HepG2 (cell line): ENCODE measurements around the gene PDZD4. TPM values are rescaled to one million over a fixed set of nuclear protein-coding genes. Genes with fewer than 3 reads are reported as not detected.
A peak's percentile ranks its signal among the peaks of the same experiment; 100 is the strongest.

Source experiments
- ATF5 ChIP-seq: sonication (generic); formaldehyde crosslinking; IDR thresholded peaks from 2 replicates; pipeline ENCODE4 v1.4.0; 2020; ENCODE audit warnings: mild to moderate bottlenecking, low read depth, missing genetic modification reagents
- CREM ChIP-seq, 2 experiments: sonication (generic) in 1 of 2; formaldehyde crosslinking in 1 of 2; IDR thresholded peaks; 2 replicates each; pipeline versions ENCODE4 v1.4.0 to v1.6.1; 2016 to 2020; ENCODE audit warnings: antibody characterized with exemption in 1 of 2, mild to moderate bottlenecking in 1 of 2, missing genetic modification reagents in 1 of 2
- DNMT3B ChIP-seq: conservative IDR thresholded peaks from 2 replicates; pipeline ENCODE4 v1.6.1; 2016; ENCODE audit warnings: missing biosample characterization, control low read depth
- FUBP1 ChIP-seq: sonication (generic); formaldehyde crosslinking; IDR thresholded peaks from 2 replicates; pipeline ENCODE4 v1.5.1; 2020; ENCODE audit warnings: missing genetic modification reagents, mild to moderate bottlenecking, borderline replicate concordance
- HIVEP1 ChIP-seq: sonication (generic); formaldehyde crosslinking; IDR thresholded peaks from 2 replicates; pipeline ENCODE4 v1.4.0; 2020; ENCODE audit warnings: mild to moderate bottlenecking, missing genetic modification reagents
- KLF15 ChIP-seq: sonication (generic); formaldehyde crosslinking; IDR thresholded peaks from 2 replicates; pipeline ENCODE4 v1.8.1; 2023; ENCODE audit warnings: borderline replicate concordance, mild to moderate bottlenecking, inconsistent platforms, missing genetic modification reagents, mixed read lengths
- NRL ChIP-seq: sonication (generic); formaldehyde crosslinking; IDR thresholded peaks from 2 replicates; pipeline ENCODE4 v1.5.0; 2020; ENCODE audit warnings: missing genetic modification reagents, mild to moderate bottlenecking, moderate library complexity, borderline replicate concordance
- POLR2G ChIP-seq: fragments of 200-400 bp; formaldehyde crosslinking; IDR thresholded peaks from 2 replicates; pipeline ENCODE4 v1.6.1; 2018; ENCODE audit warnings: mild to moderate bottlenecking, low read depth, low read length, moderate library complexity
- SALL1 ChIP-seq: sonication (generic); formaldehyde crosslinking; IDR thresholded peaks from 2 replicates; pipeline ENCODE4 v1.8.0; 2022; ENCODE audit warnings: mild to moderate bottlenecking, missing genetic modification reagents
- THAP11 ChIP-seq: IDR thresholded peaks from 2 replicates; pipeline ENCODE4 v1.6.1; 2016; ENCODE audit warnings: missing biosample characterization, missing genetic modification reagents
- ZC3H13 ChIP-seq: sonication (generic); formaldehyde crosslinking; IDR thresholded peaks from 2 replicates; pipeline ENCODE4 v1.8.1; 2023; ENCODE audit warnings: mild to moderate bottlenecking, missing genetic modification reagents, moderate library complexity
- ZNF17 ChIP-seq: sonication (generic); formaldehyde crosslinking; IDR thresholded peaks from 2 replicates; pipeline ENCODE4 v1.5.0; 2020; ENCODE audit warnings: mild to moderate bottlenecking, missing genetic modification reagents
- ZNF343 ChIP-seq: sonication (generic); formaldehyde crosslinking; IDR thresholded peaks from 2 replicates; pipeline ENCODE4 v1.4.0; 2020; ENCODE audit warnings: mild to moderate bottlenecking, missing genetic modification reagents
- ZNF580 ChIP-seq: IDR thresholded peaks from 2 replicates; pipeline ENCODE4 v1.6.1; 2016; ENCODE audit warnings: low read depth, borderline replicate concordance
- ZNF672 ChIP-seq: sonication (generic); formaldehyde crosslinking; IDR thresholded peaks from 2 replicates; pipeline ENCODE4 v1.8.1; 2022; ENCODE audit warnings: missing genetic modification reagents
- ZNF687 ChIP-seq: sonication (generic); formaldehyde crosslinking; IDR thresholded peaks from 2 replicates; pipeline ENCODE4 v1.5.1; 2020; ENCODE audit warnings: mild to moderate bottlenecking, missing genetic modification reagents, moderate library complexity
- ZNF703 ChIP-seq: sonication (generic); formaldehyde crosslinking; IDR thresholded peaks from 2 replicates; pipeline ENCODE4 v1.5.1; 2020; ENCODE audit warnings: missing genetic modification reagents, mild to moderate bottlenecking, moderate library complexity, borderline replicate concordance
- ZNF709 ChIP-seq: sonication (generic); formaldehyde crosslinking; IDR thresholded peaks from 2 replicates; pipeline ENCODE4 v1.5.0; 2020; ENCODE audit warnings: mild to moderate bottlenecking, missing genetic modification reagents
- ZNF816 ChIP-seq: sonication (generic); formaldehyde crosslinking; IDR thresholded peaks from 2 replicates; pipeline ENCODE4 v1.8.0; 2022; ENCODE audit warnings: missing genetic modification reagents, mild to moderate bottlenecking, borderline replicate concordance
- polyA plus RNA-seq, 8 experiments: library from polyadenylated mRNA; depleted of rRNA in 3 of 8; stranded (reverse) in 7 of 8; unstranded in 1 of 8; fragments of >200 nt; fragmentation: Illumina TruSeq in 4 of 8; extraction: Trizol in 4 of 8; gene quantifications; 2 replicates each; pipeline versions ENCODE4 v1.2.1 to v1.2.3, GENCODE V29; 2011 to 2016; ENCODE audit warnings: low read depth in 4 of 8, missing spikeins in 1 of 8, mixed read lengths in 1 of 8; ENCODE audit not compliant: insufficient read depth in 1 of 8
- total RNA-seq, 5 experiments: library from RNA; depleted of rRNA; stranded (reverse); fragments of >200 nt; fragmentation: Illumina TruSeq; extraction: Trizol; gene quantifications; 2 replicates each; pipeline ENCODE4 v1.2.3, GENCODE V29; 2016; ENCODE audit warnings: low read depth in 1 of 5

The PDZD4 gene
- total and polyA plus RNA-seq, 2 of the 13 experiments (the other 11 are each of a cell fraction or from before 2014, with no cell fraction given): not detected

GRCh38 chrX:153875391-153876111 lies 45.2 kb upstream of the PDZD4 start (continued):
- TF ChIP-seq ZNF687: peak; percentile 88
- peak; percentile 99 for TF ChIP-seq NRL (CRISPR knock-in tag)
- peak; percentile 100 for TF ChIP-seq ZNF580
- peak; percentile 93; the same call in 1 of the 2 replicates for TF ChIP-seq ZNF703 (CRISPR knock-in tag)
- TF ChIP-seq DNMT3B: peak; percentile 100
- TF ChIP-seq ZNF672 (CRISPR knock-in tag): peak; percentile 93; the same call in 1 of the 2 replicates
- peak; percentile 89 for TF ChIP-seq THAP11
- peak; percentile 99 for TF ChIP-seq ZNF816 (CRISPR knock-in tag)
- TF ChIP-seq ZNF709 (CRISPR knock-in tag): peak; percentile 100
- TF ChIP-seq ZNF343 (CRISPR knock-in tag): peak; percentile 99
- TF ChIP-seq ZNF17: peak; percentile 98
- TF ChIP-seq ZC3H13: peak; percentile 97
- peak; percentile 100 for TF ChIP-seq KLF15
- TF ChIP-seq ATF5 (CRISPR knock-in tag): peak; percentile 99
- TF ChIP-seq HIVEP1 (CRISPR knock-in tag): peak; percentile 91
- no peak for TF ChIP-seq CREM (IDR thresholded peaks at IDR 0.05)
- peak; percentile 60 for TF ChIP-seq CREM (CRISPR knock-in tag; IDR thresholded peaks at IDR 0.05)
- TF ChIP-seq FUBP1: no peak
- TF ChIP-seq POLR2G: no peak
- TF ChIP-seq SALL1 (CRISPR knock-in tag): peak; percentile 100
